GM18858 (cell line): Measurements from ENCODE around the gene BLTP3B.
"Not testable (repeated sequence)": the region's sequence is repeated elsewhere in the genome, so short reads cannot be mapped to it uniquely, and the experiment has no call there.

ENCODE experiments used
- ATAC-seq: cut with Tn5 transposase; IDR thresholded peaks from one replicate; pipeline ENCODE4 v1.9.1; 2021; ENCODE audit not compliant: unreplicated experiment

Gene BLTP3B, protein sequence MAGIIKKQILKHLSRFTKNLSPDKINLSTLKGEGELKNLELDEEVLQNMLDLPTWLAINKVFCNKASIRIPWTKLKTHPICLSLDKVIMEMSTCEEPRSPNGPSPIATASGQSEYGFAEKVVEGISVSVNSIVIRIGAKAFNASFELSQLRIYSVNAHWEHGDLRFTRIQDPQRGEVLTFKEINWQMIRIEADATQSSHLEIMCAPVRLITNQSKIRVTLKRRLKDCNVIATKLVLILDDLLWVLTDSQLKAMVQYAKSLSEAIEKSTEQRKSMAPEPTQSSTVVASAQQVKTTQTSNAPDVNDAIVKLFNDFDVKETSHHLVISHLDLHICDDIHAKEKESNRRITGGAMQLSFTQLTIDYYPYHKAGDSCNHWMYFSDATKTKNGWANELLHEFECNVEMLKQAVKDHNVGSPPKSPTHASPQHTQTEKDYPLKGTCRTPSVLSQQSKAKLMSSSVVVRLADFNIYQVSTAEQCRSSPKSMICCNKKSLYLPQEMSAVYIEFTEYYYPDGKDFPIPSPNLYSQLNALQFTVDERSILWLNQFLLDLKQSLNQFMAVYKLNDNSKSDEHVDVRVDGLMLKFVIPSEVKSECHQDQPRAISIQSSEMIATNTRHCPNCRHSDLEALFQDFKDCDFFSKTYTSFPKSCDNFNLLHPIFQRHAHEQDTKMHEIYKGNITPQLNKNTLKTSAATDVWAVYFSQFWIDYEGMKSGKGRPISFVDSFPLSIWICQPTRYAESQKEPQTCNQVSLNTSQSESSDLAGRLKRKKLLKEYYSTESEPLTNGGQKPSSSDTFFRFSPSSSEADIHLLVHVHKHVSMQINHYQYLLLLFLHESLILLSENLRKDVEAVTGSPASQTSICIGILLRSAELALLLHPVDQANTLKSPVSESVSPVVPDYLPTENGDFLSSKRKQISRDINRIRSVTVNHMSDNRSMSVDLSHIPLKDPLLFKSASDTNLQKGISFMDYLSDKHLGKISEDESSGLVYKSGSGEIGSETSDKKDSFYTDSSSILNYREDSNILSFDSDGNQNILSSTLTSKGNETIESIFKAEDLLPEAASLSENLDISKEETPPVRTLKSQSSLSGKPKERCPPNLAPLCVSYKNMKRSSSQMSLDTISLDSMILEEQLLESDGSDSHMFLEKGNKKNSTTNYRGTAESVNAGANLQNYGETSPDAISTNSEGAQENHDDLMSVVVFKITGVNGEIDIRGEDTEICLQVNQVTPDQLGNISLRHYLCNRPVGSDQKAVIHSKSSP (N-terminal part only)

DNA sequence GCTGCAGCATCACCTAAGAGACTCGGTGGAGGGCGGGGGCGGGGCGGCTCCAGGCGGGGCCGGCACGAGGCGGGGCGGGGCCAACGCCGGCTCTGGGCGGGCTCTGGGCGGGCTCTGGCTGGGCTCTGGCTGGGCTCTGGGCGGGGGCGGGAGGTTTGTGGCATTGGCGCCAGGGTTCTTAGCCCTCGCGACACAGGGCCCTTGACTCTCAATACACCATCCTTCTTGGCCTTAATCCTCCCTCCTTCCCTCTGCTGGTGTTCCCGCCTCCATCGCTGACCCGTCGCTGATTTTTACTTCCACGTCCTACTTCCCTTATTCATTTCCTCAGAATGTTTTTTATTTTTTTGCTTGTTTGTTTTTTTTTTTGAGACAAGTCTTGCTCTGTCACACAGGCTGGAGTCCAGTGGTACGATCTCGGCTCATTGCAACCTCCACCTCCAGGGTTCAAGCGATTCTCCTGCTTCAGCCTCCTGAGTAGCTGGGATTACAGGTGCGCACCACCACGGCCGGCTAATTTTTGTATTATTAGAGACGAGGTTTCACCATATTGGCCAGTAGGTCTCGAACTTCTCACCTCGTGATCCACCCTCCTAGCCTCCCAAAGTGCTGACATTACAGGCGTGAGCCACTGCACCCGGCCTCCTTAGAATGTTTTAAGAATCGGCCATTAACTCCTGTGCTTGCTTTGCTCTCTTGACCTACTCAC lies at the start of gene BLTP3B:
BLTP3B (minus strand) TSS at position 24 of the 709 bp plus-strand sequence. CDS start 239 bp downstream, outside the sequence.
- ATAC-seq, result peak; percentile 29

DNA sequence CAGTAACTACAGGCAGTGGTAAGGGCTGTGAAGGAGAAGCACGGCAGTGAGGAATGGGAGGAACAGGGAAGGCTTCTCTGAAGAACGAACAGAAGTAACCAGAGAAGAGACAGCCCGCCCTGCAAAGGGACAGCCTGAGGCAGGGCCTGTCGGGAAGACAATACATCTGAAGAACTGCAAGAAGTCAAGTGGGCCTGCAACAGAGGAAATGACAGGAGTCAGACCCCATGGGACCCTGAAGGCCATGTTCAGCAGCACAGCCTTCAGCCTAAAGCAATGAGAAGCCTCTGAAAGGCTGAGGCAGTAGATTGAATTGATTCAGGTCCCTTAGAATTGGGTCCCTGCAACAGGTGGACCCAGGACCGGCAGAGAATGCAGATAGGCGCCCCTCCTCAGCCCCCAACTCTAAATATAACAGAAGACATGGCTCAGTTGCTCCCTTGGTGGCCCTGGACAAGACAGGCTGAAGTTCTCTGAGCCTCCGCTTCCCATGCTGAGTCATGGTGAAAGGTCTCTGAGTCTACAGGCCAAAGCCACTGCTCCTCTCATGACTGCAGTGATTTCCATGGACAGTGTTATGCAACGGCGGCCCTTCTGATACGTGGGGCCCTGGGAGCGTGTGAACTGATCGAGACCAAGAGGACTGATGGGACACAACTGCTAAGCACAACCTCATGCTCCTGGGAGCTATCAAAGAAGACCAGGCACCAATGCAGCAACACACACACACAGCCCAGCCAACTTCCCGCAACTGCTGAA lies 47.1 kb upstream of the BLTP3B start:
- no peak for ATAC-seq

DNA sequence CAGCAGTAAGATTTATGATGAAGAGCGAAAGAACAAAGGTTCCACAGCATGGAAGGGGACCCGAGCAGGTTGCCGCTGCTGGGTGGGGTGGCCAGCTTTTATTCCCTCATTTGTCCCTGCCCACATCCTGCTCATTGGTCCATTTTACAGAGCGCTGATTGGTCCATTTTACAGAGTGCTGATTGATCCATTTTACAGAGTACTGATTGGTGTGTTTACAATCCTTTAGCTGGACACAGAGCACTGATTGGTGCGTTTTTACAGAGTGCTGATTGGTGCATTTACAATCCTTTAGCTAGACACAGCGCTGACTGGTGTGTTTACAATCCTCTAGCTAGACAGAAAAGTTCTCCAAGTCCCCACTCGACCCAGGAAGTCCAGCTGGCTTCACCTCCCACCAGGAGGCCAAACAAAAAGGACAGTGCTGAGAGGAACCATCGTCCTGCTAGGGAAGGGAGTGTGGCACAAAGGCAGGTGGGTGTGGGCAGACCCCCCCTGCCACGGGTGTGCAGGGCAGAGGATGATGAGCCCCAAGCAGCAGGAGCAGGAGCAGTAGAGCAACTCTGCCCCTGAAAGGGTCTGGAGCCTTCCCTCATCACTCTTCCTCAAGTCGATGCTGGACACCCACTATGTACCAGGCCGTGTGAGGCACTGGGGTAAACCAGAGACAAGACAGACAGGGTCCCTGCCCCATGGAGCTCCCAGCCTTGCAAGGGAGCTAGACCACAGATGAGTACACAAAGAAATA lies 46.4 kb upstream of the BLTP3B start:
- ATAC-seq, result not testable (repeated sequence)

DNA sequence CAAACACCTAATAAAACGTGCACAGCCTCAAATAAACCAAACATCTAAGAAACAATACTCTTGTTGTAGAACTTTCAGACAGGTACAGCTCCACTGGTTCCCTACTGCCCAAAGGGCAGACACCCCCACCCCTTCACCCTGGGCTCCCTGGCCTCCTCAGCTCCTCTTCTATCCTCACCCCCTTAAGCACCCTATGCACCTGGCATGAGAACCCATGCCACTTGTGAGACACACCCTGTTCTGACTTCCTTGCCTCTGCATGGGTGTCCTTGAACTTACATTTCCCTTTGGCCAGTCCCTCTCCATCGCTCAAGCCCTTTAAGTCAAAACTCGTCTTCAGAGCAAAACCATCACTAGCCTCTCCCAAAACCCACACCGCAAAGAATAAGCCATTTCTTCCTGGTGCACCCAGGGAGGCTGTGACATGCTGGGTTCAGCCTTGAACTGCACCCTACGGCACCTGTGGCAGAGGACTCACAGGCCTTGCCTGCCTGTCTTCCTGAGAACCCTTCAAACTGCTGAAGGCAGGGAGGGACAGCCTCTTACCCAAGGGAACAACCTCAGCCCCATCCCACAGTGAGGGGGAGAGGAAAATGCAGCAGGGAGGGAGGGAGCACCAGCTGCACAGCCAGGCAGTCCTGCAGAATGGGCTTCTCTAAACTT lies 45.3 kb upstream of the BLTP3B start:
- ATAC-seq, result no peak

DNA sequence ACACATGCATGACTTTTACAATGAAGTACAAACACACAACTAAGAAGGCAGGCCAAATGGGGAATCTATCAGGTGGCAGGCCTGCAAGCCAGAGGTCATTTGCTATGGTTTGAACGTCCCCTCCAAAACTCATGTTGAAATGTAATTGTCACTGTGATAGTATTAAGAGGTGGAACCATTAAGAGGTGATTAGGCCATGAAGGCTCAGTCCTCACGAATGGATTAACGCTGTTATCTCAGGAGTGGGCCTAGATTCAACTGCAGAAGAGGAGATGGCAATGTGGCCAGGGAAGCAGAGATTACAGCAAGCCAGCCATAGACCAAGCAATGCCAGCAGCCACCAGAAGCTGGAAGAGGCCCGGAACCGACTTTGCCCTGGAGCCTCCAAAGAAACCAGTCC lies 44.4 kb upstream of the BLTP3B start:
- no peak for ATAC-seq

DNA sequence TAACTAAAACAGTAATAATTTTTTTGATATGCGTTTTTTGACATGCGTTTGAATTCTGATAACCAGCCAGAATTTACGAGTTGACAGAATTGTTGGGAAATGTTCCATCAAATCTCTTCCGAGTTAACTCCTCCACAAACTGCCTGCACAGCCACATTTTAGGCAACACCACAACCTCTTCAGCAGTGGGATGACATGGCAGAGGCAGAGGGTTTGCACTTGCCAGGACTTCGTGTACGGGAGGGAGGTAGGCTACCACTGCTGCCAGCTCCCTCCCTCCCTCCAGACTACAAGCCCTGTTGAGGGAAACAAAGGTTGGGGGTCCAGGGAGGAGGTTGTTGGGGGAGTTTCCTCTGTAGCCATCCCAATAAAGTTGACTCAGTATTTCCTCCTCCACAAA lies 43.4 kb upstream of the BLTP3B start:
- no peak for ATAC-seq

DNA sequence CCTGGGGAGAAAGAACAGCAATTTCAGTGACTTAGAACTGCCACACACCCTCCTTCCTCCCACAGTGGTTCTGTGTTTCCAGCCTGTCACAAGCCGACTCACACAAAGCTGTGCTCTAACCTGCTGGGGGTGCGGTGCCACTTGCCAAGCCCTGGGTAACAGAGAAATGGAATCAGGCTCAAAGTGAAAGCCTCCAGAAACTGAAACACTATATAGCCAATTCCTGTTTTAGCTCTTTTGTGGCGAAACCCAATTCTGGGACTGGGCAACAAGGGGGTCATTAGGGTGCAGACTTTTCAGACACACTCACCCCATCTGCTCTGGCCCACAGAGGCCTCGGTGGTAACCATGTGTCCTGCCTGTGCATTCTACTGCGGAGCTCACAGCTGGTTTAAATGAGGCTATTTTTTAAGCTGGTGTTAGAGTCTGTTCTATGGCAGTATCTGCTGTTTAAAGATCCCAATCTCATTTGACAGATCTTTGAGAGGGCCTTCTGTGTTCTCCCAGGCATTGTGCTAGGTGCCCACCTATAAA lies 42.8 kb upstream of the BLTP3B start:
- peak; percentile 71 for ATAC-seq

DNA sequence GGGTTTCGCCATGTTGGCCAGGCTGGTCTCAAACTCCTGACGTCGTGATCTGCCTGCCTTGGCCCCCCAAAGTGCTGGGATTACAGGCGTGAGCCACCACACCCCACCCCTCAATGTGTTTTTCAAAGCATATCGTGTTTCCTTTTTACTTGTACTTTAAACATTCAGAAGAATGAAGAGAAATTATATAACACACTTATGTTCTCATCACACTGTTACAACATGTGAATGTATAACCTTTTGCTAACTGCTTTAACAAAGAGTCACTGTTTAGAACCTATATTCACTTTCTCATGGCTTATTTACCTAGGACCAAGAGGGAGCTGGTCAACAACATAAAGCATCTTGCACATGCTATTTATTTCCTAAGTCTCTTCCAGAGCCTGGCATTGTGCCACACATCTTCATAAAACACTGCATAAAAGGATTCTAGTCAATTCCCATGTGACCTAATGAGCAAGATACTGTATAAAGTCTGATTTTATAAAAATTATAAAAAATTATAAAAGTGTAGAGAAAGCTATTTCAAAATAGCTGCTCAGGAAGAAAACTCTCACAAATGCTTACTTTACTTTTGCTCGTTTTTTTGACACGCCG lies 42.0 kb upstream of the BLTP3B start:
- ATAC-seq, result no peak

DNA sequence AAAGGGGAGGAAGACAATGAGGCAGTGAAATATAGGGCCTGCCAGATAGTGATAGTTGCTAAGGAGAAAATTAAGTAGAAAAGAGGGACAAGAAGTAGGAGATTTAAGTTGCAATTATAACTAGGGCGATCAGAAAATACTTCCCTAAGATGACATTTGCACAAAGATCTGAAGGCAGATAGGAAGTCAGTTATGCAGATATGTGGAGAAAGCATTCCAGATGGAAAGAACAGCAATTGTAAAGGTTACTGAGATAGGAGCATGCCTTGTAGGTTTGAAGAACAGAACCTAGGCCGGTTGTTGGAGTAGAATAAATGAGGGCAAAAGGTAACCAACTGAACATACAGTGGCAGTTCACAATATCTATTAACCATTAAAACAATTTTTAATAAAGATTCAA lies 36.6 kb upstream of the BLTP3B start:
- no peak for ATAC-seq

DNA sequence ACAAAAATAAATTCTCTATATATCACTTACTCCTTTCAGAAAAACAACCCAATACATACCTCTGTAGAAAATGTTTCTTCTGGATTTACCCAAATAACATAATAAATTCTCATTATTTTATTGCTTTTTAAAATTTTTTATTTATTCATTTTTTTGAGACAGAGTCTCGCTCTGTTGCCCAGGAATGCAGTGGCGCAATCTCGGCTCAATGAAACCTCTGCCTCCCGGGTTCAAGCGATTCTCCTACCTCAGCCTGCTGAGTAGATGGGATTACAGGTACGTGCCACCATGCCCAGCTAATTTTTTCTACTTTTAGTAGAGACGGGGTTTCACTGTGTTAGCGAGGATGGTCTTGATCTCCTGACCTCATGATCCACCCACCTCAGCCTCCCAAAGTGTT lies 33.8 kb upstream of the BLTP3B start:
- not testable (repeated sequence) for ATAC-seq

DNA sequence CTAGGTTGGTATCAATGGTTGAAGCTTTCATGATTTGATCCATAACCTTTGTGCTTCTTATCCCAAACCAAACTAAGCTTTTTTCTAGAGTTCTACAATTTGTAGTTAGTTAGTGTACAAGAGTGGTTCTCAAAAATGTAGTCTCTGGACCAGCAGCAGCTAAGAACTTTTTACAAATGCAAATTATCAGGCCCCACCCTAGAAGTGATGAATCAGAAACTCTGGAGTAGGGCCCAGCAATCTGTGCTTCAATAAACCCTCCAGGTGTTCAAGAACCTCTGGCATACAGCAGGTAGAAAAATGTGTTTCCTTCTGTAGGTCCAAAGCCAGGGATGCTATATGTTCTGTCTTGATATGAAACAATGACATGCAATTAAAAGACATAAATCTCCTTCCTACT lies 31.8 kb upstream of the BLTP3B start:
- no peak for ATAC-seq

DNA sequence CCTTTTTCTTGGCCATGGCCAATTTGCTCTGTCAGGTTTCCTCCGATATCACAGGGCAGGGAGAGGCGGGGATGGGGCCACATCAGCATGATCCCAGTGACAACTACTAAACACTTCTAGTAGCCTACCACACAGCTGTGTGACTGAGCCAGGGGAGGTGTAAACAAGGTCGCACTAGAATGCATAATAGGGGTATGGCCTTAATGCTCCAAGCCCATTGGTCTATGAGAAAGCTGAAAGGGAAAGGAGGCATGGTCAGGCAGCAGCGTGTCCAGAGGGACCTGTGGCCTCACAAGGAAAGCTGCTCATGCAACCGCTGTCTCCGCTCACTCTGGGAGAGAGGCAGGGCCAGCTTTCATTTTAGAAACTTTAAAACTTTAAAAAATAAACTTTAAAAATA lies 30.4 kb upstream of the BLTP3B start:
- ATAC-seq, result no peak

DNA sequence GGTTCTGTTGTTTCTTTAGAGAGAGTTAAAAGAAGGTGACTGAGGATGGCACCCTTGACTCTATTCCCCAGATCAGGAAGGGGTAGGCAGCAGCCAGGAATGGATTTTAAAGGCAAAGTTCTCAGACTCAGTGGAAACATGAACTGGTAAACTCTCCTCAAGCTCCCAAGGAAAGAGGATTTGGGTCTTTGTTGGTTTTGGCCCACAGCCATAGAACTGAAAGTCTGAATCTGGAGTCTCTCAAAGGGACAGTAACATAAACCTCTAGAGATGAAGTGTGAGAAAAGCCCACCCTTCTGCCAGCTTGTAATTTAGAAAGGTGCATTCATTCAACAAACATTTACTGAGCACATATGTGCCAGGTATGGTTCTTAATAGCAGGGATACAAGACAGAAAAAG lies 28.6 kb upstream of the BLTP3B start:
- no peak for ATAC-seq

DNA sequence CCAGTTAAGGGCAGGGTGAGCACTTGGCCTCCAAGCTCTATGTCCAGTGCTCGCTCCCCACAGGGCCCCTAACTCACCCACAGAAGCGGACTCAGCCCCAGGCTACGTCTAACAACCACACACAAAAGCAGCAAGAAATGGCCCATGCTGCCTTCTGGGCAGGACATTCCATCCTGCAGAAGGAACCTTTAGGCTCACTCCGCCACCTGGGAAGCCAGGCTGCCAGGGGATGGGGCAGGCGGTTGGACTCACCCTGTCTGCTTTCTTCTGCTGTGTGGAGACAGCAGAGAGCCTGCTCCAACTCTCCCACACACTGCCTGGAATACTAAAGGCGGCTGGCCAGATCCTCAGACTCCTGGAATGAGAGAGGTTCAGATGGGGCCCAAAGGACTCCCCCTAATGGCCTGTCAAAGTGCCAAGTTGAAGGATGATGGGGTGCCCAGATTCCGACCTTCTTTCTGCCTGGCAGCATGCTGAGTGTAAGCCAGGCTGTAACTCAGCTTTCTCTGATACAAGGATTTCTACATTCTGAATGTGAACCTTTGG lies 27.7 kb upstream of the BLTP3B start:
- ATAC-seq, result no peak

DNA sequence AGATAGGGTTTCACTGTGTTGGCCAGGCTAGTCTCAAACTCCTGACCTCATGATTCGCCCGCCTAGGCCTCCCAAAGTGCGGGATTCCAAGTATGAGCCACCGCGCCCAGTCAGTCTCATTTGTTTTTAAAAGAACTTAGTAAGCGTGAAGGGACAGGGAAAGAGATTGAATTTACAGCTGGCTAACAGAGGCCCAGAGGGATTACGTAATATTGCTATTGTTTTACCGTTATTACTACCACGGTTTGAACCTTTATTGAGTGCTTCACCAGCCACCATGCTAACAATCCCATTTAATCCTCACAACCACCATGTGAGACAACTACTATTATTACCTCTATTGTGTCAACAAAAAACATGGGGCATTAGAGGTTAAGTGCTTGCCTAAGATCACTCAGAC lies 26.7 kb upstream of the BLTP3B start:
- ATAC-seq, result no peak

DNA sequence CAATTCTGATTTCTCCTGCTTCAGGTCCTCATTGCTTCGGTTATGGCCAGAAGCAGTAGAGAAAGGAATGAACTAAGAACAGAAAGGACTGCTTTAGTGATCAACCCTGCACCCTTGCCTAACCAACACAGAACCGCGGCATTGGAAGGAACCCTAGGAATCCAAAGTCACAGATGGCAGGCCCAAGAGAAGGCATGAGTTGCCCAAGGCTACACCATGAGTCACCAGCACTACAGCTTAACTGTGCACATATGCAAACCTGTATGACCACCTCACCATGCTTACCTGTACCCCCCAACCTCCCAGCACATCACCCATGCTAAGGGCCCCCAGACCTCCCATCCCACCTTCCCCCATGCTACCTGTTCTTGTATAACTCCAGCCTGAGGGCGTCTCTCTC lies 25.9 kb upstream of the BLTP3B start:
- no peak for ATAC-seq

DNA sequence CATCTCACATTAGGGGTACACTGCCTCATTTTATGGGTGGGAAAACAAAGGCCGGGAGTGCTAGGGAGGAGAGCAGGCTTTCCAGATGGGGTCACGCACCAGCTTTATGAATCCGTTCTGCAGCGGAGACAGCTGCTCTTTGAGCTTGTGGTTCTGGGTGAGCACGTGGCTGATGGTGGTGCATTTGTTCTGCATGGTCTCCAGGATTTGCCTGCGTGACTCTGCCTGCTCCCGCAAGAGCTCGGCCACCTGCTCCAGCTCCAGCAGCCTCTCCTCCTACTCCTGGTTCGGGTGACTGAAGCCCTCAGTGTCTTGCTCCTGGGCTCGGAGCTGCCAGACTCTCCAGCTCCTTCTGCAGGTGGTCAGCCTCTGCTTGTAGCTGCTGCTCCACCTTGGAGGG lies 23.6 kb upstream of the BLTP3B start:
- no peak for ATAC-seq

DNA sequence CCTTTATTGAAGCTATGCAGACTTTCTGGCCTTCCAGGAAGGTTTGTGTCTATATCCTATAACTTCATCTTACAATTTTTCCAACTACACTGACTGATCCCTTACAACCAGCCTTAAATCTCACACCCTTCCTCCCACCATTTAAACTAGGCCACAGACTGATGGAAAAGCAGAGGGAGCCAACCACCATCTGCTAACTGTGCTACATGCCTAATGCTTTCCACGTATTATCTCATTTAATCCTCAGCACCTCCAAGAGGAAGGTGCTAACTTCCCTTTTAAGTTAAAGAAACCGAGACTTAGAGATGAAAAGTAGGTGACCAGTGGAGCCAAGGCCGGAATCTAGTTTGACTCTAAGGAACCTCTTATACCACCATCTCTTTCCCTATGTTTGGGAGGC lies 22.7 kb upstream of the BLTP3B start:
- ATAC-seq, result no peak
